Mucosa of descending colon (tissue), 3 donors: Measurements from ENCODE around the gene MNAT1. TPM values are rescaled to one million over a fixed set of nuclear protein-coding genes. Genes with fewer than 3 reads are reported as not detected.

Experiments
- ATAC-seq: fragments of 200-7000 bp; cut with Tn5 transposase; one replicate; pipeline ENCODE4 v1.9.1; 2020; ENCODE audit warnings: mild to moderate bottlenecking, moderate library complexity
- DNase-seq, 3 donors: peaks; one replicate each; pipeline ENCODE4 v3.0.0-alpha.2; 2020
- H3K36me3 ChIP-seq: fragments of 200-600 bp; one replicate; pipeline ENCODE4 v1.8.0; 2021; ENCODE audit warnings: low read depth, mild to moderate bottlenecking
- H3K4me1 ChIP-seq: fragments of 200-600 bp; one replicate; pipeline ENCODE4 v1.8.0; 2021; ENCODE audit warnings: low read depth, mild to moderate bottlenecking
- H3K4me3 ChIP-seq: fragments of 200-600 bp; one replicate; pipeline ENCODE4 v1.8.0; 2021; ENCODE audit warnings: mild to moderate bottlenecking
- H3K9me3 ChIP-seq: fragments of 200-600 bp; one replicate; pipeline ENCODE4 v1.8.0; 2021; ENCODE audit warnings: mild to moderate bottlenecking
- intact Hi-C, 2 donors: fragments of 100-400 bp; cut with DNase I in 1 of 2; cut with micrococcal nuclease in 1 of 2; formaldehyde crosslinking; loops; one replicate each; pipeline versions ENCODE4 v1.11.0 to v1.11.1; 2022; cut with DNase I, micrococcal nuclease
- total RNA-seq, 3 donors: library from RNA; stranded (reverse); fragmentation: NEBNext Ultra II Directional in 2 of 3; extraction: Animal tissue kit (Norgen Biotek cat#: 25700) in 2 of 3; gene quantifications; one replicate each; pipeline versions ENCODE4 v1.2.1 to v1.2.4, GENCODE V29; 2021 to 2023
- TF ChIP-seq, protein P1 (sequence below): fragments of 200-600 bp; IDR thresholded peaks from one replicate; pipeline ENCODE4 v1.8.0; 2022; ENCODE audit warnings: antibody characterized with exemption, mild to moderate bottlenecking
- donor health status: DM: no; HTN: no; CAD: no; lungs with moderate emphysema.
- donor health status: DM: no; HTN: no; CAD: no.
- donor health status: DM: no; HTN: yes; CAD: no.

The MNAT1 gene
- total RNA-seq, 3 donors from 2014 or later: 13.4 to 19.8 (median 14.3) TPM

DNA sequence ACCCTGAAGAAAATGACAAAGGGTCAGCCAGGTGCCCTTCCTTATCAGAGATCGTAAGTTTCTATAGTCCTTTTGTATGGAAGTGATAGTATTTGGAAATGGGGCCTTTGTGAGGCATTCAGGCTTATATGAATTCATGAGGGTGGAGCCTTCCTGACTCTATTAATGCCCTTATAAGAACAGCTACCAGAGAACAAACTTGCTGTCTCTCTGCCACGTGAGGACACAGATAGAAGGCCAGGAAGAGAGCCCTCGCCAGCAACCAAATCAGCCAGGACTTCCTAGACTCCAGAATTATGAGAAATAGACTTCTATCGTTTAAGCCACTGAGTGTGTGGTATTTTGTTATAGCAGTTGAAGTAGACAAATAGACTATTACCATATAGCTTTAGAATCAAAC, 209.6 kb downstream of the MNAT1 start:
- ATAC-seq: no peak
- Histone ChIP-seq H3K4me3 (no peak overlapping the region), H3K4me1 (no peaks in the 10 kb centered on the region), H3K9me3 (no peaks in the 10 kb centered on the region), H3K36me3 (no peaks in the 10 kb centered on the region)
- intact Hi-C loops: no loop called here
- TF ChIP-seq, protein P1, sequence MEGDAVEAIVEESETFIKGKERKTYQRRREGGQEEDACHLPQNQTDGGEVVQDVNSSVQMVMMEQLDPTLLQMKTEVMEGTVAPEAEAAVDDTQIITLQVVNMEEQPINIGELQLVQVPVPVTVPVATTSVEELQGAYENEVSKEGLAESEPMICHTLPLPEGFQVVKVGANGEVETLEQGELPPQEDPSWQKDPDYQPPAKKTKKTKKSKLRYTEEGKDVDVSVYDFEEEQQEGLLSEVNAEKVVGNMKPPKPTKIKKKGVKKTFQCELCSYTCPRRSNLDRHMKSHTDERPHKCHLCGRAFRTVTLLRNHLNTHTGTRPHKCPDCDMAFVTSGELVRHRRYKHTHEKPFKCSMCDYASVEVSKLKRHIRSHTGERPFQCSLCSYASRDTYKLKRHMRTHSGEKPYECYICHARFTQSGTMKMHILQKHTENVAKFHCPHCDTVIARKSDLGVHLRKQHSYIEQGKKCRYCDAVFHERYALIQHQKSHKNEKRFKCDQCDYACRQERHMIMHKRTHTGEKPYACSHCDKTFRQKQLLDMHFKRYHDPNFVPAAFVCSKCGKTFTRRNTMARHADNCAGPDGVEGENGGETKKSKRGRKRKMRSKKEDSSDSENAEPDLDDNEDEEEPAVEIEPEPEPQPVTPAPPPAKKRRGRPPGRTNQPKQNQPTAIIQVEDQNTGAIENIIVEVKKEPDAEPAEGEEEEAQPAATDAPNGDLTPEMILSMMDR: no peak
- DNase-seq: no peak

- intact Hi-C loops: no loop called here
Observed at GRCh38 chr14:60945984-60946383, 211.4 kb downstream of the MNAT1 start.

GRCh38 chr14:60946773-60947172, 212.2 kb downstream of the MNAT1 start:
- no peak for DNase-seq

More at GRCh38 chr14:60945984-60946383, 211.4 kb downstream of the MNAT1 start:
- TF ChIP-seq, protein P1: no peak
- DNase-seq: no peak
- H3K9me3 ChIP-seq: no peaks in the 10 kb centered on the region
- ATAC-seq: no peak
- no peak overlapping the region for H3K4me3 ChIP-seq
- H3K4me1 ChIP-seq: no peaks in the 10 kb centered on the region
- no peaks in the 10 kb centered on the region for H3K36me3 ChIP-seq

GRCh38 chr14:60951776-60952435, 217.3 kb downstream of the MNAT1 start:
- TF ChIP-seq, protein P1: no peak
- H3K9me3 ChIP-seq: peaks cover 12% of the 10 kb centered on the region
- H3K36me3 ChIP-seq: no peaks in the 10 kb centered on the region
- intact Hi-C loops: no loop called here
- DNase-seq (no peak), ATAC-seq (no peak)
- no peaks in the 10 kb centered on the region for H3K4me1 ChIP-seq
- no peak overlapping the region for H3K4me3 ChIP-seq

More at GRCh38 chr14:60946773-60947172, 212.2 kb downstream of the MNAT1 start:
- Histone ChIP-seq H3K36me3 (no peaks in the 10 kb centered on the region), H3K9me3 (no peaks in the 10 kb centered on the region), H3K4me1 (no peaks in the 10 kb centered on the region), H3K4me3 (no peak overlapping the region)
- ATAC-seq: no peak
- TF ChIP-seq, protein P1: no peak
- intact Hi-C loops: no loop called here

- Histone ChIP-seq H3K9me3 (peaks cover 35% of the 10 kb centered on the region), H3K4me3 (no peak overlapping the region), H3K36me3 (no peaks in the 10 kb centered on the region), H3K4me1 (no peaks in the 10 kb centered on the region)
- intact Hi-C loops: no loop called here
- TF ChIP-seq, protein P1: no peak
- no peak for ATAC-seq
- DNase-seq: no peak
Observed at GRCh38 chr14:60956202-60956601, 221.6 kb downstream of the MNAT1 start.

DNA sequence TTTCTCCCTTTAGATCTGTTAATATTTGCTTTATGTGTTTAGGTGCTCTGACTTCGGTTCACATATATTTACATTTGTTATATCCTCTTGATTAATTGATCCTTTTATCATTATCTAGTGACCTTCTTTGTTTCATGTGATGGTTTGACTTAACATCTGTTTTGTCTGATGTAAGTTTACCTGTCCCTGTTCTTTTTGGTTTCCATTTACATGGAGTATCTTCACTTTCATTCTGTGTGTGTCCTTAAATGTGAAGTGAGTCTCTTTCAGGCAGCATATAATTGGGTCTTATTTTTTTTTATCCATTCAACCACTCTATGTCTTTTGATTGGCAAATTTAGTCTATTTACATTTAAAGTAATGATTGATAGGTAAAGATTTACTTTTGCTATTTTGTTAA, 222.1 kb downstream of the MNAT1 start:
- peaks cover 35% of the 10 kb centered on the region for H3K9me3 ChIP-seq
- intact Hi-C loops: no loop called here
- H3K4me3 ChIP-seq: no peak overlapping the region
- TF ChIP-seq, protein P1: no peak
- no peak for ATAC-seq
- no peak for DNase-seq
- H3K36me3 ChIP-seq: no peaks in the 10 kb centered on the region
- no peaks in the 10 kb centered on the region for H3K4me1 ChIP-seq
